Keratinocyte (primary cell): ENCODE data around the gene CDCP2. TPM values are rescaled to one million over a fixed set of nuclear protein-coding genes. Genes with fewer than 3 reads are reported as not detected.

Experiments used
- DNase-seq: peaks from one replicate; pipeline ENCODE4 v3.0.0-alpha.2; 2011; ENCODE audit warnings: low read depth, missing footprints, low spot score
- FAIRE-seq: peaks from 2 replicates; lab custom pipeline; 2011; peaks lifted over from hg19 to GRCh38; lab: Jason Lieb, UNC
- H2AFZ ChIP-seq: 2 replicates; pipeline ENCODE4 v1.6.0; 2012; ENCODE audit warnings: low read length, control low read depth, inconsistent platforms; ENCODE audit not compliant: control insufficient read depth
- H3K27ac ChIP-seq: 2 replicates; pipeline ENCODE4 v1.5.1; 2011; ENCODE audit warnings: low read length; ENCODE audit not compliant: control insufficient read depth, insufficient read depth
- H3K27me3 ChIP-seq: 3 replicates; pipeline ENCODE4 v1.6.0; 2011; ENCODE audit warnings: low read length; ENCODE audit not compliant: control insufficient read depth, insufficient read depth; ENCODE audit errors: extremely low read depth
- H3K36me3 ChIP-seq, 2 experiments: 2 replicates in 1 of 2; 3 replicates in 1 of 2; pipeline ENCODE4 v1.5.1; 2011; ENCODE audit warnings: low read length in 2 of 2, mild to moderate bottlenecking in 1 of 2; ENCODE audit not compliant: control insufficient read depth in 2 of 2, insufficient read depth in 2 of 2; ENCODE audit errors: extremely low read depth in 1 of 2
- H3K4me1 ChIP-seq: 3 replicates; pipeline ENCODE4 v1.5.1; 2011; ENCODE audit warnings: low read length; ENCODE audit not compliant: control insufficient read depth, insufficient read depth; ENCODE audit errors: extremely low read depth
- H3K4me2 ChIP-seq: 3 replicates; pipeline ENCODE4 v1.6.0; 2011; ENCODE audit warnings: low read depth, low read length; ENCODE audit not compliant: control insufficient read depth, insufficient read depth; ENCODE audit errors: extremely low read depth
- H3K4me3 ChIP-seq, 3 experiments: fragments of 200-600 bp in 1 of 3; sonication (generic) in 1 of 3; 2 replicates in 2 of 3; 3 replicates in 1 of 3; pipeline ENCODE4 v1.5.1; 2011 to 2016; ENCODE audit warnings: low read length in 3 of 3, mild to moderate bottlenecking in 3 of 3, control low read depth in 2 of 3, inconsistent platforms in 1 of 3, low read depth in 1 of 3, mixed read lengths in 1 of 3, mixed run types in 1 of 3, moderate library complexity in 1 of 3; ENCODE audit not compliant: control insufficient read depth in 2 of 3, insufficient read depth in 2 of 3; ENCODE audit errors: extremely low read depth in 1 of 3
- H3K79me2 ChIP-seq: 2 replicates; pipeline ENCODE4 v1.6.0; 2012; ENCODE audit warnings: low read length; ENCODE audit not compliant: control insufficient read depth, insufficient read depth
- H3K9ac ChIP-seq: 3 replicates; pipeline ENCODE4 v1.6.0; 2011; ENCODE audit warnings: low read length; ENCODE audit not compliant: control insufficient read depth, insufficient read depth; ENCODE audit errors: extremely low read depth
- H3K9me1 ChIP-seq: 3 replicates; pipeline ENCODE4 v1.6.0; 2011; ENCODE audit warnings: low read length; ENCODE audit not compliant: control insufficient read depth, insufficient read depth; ENCODE audit errors: extremely low read depth
- H3K9me3 ChIP-seq: 2 replicates; pipeline ENCODE4 v1.5.1; 2012; ENCODE audit warnings: low read depth, low read length; ENCODE audit not compliant: control insufficient read depth
- H4K20me1 ChIP-seq: 3 replicates; pipeline ENCODE4 v1.6.0; 2011; ENCODE audit warnings: low read length; ENCODE audit not compliant: control insufficient read depth, insufficient read depth; ENCODE audit errors: extremely low read depth
- EZH2 ChIP-seq: IDR thresholded peaks from one replicate; pipeline ENCODE4 v1.6.1; 2012; ENCODE audit warnings: inconsistent platforms, mild to moderate bottlenecking, low read length, moderate library complexity
- dilution Hi-C: fragments of 300-500 bp; cut with MboI; formaldehyde crosslinking; loops from one replicate; pipeline ENCODE4 v1.7.0; 2020; ENCODE audit warnings: low sequenced_read_pairs; ENCODE audit not compliant: extremely low pct_ligation_motif_present
- polyA plus RNA-seq, 5 experiments: library from polyadenylated mRNA; depleted of rRNA in 3 of 5; stranded (reverse) in 3 of 5; stranded (forward) in 1 of 5; unstranded in 1 of 5; fragments of >200 nt; gene quantifications; 1 replicate in 1 of 5; 2 replicates in 3 of 5; 3 replicates in 1 of 5; pipeline versions ENCODE4 v1.2.1 to v1.2.3, GENCODE V29; 2011 to 2012; ENCODE audit warnings: missing spikeins in 2 of 5, low read depth in 1 of 5, low replicate concordance in 1 of 5
- TF ChIP-seq, protein P1 (sequence below), 3 experiments: IDR thresholded peaks in 1 of 3; conservative IDR thresholded peaks in 1 of 3; optimal IDR thresholded peaks in 1 of 3; 2 replicates in 2 of 3; 3 replicates in 1 of 3; pipeline versions ENCODE3 to v1.5.1; 2011; ENCODE audit warnings: low read length in 3 of 3, mild to moderate bottlenecking in 3 of 3, moderate library complexity in 2 of 3, control low read depth in 1 of 3, inconsistent platforms in 1 of 3; ENCODE audit not compliant: insufficient read depth in 2 of 3; ENCODE audit errors: extremely low read depth in 1 of 3

CDCP2 gene
- polyA plus RNA-seq, 1 donor (not counting 4 experiments of a cell fraction or from before 2014, with no cell fraction given): not detected

DNA sequence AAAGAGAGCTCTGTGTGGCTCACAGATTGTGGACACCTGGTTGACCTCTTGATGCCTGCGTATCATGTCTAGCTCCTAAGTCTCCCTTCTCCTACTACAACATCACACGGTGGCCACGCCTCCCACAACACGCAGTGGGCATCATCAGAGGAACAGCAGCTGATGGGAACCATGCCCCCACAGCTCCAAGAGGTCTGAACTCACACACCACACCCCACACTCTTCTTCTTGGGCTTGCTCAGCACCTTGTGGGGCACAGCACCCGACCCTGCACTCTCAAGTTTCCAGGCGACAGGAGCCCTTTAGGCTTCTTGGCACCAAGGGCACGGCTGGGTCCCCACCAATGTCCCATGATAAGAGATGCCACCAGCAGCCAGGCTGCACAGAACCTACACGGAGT lies 18.8 kb upstream of the CDCP2 start:
- Histone ChIP-seq H3K27ac (no peak overlapping the region), H3K36me3 (no peaks in the 10 kb centered on the region)
- dilution Hi-C loops: no loop called here

DNA sequence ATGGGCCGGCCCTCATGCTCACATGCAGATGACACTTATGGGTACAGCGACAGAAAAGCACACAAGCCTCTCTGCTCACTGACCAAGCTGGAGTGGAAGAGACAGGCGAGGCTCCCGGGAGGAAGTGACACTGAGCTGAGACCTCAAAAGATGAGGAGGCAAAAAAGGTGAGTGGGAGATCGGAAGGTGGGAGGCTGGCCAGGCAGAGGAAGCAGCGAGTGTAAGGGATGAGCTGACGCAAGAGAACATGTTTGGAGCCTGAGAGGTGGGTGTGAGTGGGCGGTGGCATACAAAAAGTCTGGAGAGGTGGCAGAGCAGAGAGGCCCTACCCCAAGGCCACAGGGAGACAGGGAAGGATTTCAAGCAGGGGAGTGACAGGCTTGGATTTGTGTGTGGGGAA lies 18.2 kb upstream of the CDCP2 start:
- H4K20me1 ChIP-seq: no peaks in the 10 kb centered on the region
- no peaks in the 10 kb centered on the region for H3K36me3 ChIP-seq
- H3K27me3 ChIP-seq: no peaks in the 10 kb centered on the region
- H2AFZ ChIP-seq: no peak overlapping the region
- TF ChIP-seq, protein P1, sequence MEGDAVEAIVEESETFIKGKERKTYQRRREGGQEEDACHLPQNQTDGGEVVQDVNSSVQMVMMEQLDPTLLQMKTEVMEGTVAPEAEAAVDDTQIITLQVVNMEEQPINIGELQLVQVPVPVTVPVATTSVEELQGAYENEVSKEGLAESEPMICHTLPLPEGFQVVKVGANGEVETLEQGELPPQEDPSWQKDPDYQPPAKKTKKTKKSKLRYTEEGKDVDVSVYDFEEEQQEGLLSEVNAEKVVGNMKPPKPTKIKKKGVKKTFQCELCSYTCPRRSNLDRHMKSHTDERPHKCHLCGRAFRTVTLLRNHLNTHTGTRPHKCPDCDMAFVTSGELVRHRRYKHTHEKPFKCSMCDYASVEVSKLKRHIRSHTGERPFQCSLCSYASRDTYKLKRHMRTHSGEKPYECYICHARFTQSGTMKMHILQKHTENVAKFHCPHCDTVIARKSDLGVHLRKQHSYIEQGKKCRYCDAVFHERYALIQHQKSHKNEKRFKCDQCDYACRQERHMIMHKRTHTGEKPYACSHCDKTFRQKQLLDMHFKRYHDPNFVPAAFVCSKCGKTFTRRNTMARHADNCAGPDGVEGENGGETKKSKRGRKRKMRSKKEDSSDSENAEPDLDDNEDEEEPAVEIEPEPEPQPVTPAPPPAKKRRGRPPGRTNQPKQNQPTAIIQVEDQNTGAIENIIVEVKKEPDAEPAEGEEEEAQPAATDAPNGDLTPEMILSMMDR (optimal IDR thresholded peaks at IDR 0.05 in 1 of 3, IDR thresholded peaks at IDR 0.05 in 1 of 3, conservative IDR thresholded peaks at IDR 0.05 in 1 of 3; ENCODE audit: extremely low read depth in 1 of 3, insufficient read depth in 2 of 3, low read length in 3 of 3): no peak
- TF ChIP-seq EZH2: no peak
- peaks cover 3% of the 10 kb centered on the region for H3K9me1 ChIP-seq
- no peak overlapping the region for H3K4me3 ChIP-seq
- H3K27ac ChIP-seq: no peak overlapping the region
- H3K9ac ChIP-seq: no peak overlapping the region
- no peaks in the 10 kb centered on the region for H3K79me2 ChIP-seq
- H3K4me2 ChIP-seq: no peak overlapping the region
- FAIRE-seq (no peak), DNase-seq (no peak)
- dilution Hi-C loops: no loop called here
- H3K9me3 ChIP-seq: no peaks in the 10 kb centered on the region
- H3K4me1 ChIP-seq: peaks cover 23% of the 10 kb centered on the region

More for the DNA sequence above, 18.8 kb upstream of the CDCP2 start:
- Histone ChIP-seq H3K9me3 (no peaks in the 10 kb centered on the region), H3K9me1 (peaks cover 3% of the 10 kb centered on the region), H4K20me1 (no peaks in the 10 kb centered on the region), H3K9ac (no peak overlapping the region), H3K4me3 (no peak overlapping the region), H3K4me1 (peaks cover 23% of the 10 kb centered on the region), H3K4me2 (no peak overlapping the region), H3K27me3 (no peaks in the 10 kb centered on the region), H3K79me2 (no peaks in the 10 kb centered on the region), H2AFZ (no peak overlapping the region)
- TF ChIP-seq EZH2: no peak
- TF ChIP-seq, protein P1 (optimal IDR thresholded peaks at IDR 0.05 in 1 of 3, IDR thresholded peaks at IDR 0.05 in 1 of 3, conservative IDR thresholded peaks at IDR 0.05 in 1 of 3; ENCODE audit: extremely low read depth in 1 of 3, insufficient read depth in 2 of 3, low read length in 3 of 3): no peak
- DNase-seq (no peak), FAIRE-seq (no peak)
